ENCODE measurements around the gene PRKCE.

The PRKCE gene

DNA sequence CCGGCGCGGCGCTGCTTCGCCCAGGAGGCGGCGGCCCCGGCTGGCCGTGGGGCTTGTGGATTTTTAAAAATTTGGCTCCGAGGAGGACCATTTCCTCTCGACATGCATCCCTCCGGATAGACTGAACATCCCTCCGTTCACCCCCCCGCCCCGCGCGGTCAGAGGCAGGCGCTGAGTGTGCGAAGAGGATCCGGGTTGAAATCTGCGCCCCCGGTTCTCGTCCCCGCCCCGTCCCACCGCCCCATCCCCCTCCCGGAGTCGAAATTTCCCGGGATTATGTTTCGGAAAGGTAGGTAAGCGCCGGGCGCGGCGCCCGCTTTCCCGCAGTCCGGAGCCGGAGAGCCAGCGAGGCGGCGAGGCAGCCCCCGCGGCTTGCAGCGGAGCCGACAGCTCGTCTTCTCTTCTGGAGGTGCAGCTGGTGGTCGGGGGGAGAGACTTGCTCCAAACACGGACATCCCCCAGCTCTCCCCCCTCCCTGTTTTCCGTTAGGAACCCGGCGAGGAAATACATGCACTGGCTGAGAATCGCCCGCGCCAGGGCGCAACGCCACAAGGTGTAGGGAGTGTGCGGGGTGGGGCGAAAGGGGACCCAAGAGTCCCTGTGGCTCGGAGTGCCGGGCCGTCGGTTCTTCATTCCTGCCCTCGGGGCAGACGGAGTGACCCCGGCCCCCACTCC, at the start of gene PRKCE:
TSS of gene PRKCE (plus strand) at position 261 of the 675 bp plus-strand sequence.
- peak in 1 of 2 donors; percentile 40 for DNase-seq (ENCODE audit: extremely low read depth in 1 of 2, low read depth in 1 of 2)

DNA sequence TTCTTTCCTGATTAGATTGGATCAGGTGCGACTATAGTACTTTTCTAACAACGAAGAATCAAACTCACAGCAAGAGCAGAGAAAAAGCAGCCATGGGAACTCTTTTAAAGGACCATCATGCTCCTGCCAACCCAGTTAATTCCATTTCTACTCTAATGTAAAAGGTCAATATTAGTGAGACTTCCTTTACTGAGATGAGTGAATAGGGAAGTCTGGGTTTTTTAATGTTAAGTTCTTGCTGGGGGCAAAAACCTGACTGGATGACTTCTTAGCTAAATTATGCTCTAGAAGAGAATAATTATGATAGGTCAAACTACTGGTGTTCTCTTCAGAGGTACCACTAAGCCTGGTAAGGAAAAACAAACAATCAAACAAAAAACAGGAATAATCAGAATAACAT, 48.9 kb upstream of the PRKCE start:
- DNase-seq (ENCODE audit: extremely low read depth in 1 of 2, low read depth in 1 of 2) = no peak

DNA sequence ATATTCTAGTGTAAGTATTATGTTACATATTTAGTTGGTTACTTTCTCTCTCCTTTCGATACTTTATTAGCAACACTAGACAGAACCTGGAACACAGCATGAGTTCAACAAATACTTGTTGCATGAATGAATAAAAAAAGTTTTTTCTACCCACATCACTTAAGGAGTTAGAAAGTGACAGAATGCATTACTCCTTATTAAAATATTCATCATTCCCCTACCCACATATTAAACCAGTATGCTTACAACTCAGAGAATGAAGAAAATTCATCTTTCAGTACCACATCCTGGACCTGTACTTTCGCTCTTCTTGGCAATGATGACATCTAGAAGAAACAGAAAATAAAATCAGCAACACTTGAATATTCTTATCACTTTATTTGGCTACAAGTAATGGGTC, 46.4 kb upstream of the PRKCE start:
- no peak for DNase-seq (ENCODE audit: extremely low read depth in 1 of 2, low read depth in 1 of 2)

DNA sequence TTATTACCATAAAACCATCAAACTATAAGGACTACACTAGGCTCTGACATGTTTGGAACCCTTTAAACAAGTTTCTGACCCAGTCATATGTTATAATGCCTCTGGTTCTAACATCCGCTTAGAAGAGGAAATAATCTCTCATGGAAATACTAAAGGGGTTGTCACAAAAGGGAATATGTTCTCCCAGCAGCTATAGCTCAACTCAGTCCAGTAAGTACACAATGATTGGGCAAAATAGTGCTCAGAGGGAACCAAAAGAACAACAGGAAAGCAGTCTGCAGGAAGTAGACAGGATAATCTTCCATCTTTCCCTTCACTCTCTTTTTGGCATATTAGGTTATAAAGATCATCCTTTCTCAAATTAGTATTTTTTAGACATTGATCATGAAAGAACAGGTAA, 44.7 kb upstream of the PRKCE start:
- DNase-seq (ENCODE audit: extremely low read depth in 1 of 2, low read depth in 1 of 2) = no peak

DNA sequence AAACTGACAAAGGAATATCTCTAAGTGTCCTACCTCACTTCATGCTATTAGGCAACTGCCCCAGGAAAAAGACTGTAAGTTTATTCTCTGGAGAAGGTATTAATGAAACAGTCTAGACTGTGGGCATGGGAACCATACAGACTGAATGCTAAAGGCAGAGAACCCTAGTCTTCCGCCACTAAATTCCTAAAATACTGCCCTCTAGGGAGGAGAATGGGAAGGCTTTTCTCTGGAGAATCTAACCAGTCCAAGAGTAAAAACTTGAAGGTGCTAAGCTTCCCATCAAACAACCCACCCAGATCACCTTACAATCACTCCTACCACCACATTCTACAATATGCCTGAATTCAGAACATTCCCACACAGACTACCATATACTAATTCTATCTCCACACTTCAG, 43.8 kb upstream of the PRKCE start:
- no peak for DNase-seq (ENCODE audit: extremely low read depth in 1 of 2, low read depth in 1 of 2)

DNA sequence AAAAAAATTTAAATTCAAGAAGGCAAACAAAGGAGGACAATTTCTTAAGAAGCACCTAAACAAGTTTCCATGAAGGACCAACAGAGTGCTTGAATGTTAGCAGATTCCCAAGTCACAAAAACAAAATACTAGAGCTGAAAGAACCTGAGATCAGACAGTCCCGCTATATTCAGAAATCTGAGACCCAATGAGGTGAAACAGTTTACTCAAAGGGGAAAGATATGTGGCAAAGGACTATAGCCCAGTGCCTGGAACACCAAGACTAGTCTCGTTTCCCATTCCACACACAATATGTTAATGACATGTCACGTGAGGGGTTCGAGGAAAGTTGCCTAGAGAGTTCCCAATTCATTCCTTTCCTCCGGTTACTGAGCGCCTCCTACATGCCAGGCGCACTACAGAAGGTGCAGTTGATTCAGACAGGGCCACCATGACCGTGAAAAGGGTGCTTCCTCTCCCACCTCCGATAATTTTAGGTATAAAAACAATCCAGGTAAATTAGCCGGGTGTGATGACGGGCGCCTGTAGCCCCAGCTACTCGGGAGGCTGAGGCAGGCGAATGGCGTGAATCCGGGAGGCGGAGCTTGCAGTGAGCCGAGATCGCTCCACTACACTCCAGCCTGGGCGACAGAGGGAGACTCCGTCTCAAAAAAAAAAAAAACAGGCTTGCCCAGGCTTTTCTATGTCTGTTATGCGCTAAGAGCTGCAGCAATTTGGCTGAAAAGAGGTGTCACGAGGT, 41.0 kb upstream of the PRKCE start:
- peak; percentile 1 to 7 for DNase-seq (ENCODE audit: extremely low read depth in 1 of 2, low read depth in 1 of 2)

DNA sequence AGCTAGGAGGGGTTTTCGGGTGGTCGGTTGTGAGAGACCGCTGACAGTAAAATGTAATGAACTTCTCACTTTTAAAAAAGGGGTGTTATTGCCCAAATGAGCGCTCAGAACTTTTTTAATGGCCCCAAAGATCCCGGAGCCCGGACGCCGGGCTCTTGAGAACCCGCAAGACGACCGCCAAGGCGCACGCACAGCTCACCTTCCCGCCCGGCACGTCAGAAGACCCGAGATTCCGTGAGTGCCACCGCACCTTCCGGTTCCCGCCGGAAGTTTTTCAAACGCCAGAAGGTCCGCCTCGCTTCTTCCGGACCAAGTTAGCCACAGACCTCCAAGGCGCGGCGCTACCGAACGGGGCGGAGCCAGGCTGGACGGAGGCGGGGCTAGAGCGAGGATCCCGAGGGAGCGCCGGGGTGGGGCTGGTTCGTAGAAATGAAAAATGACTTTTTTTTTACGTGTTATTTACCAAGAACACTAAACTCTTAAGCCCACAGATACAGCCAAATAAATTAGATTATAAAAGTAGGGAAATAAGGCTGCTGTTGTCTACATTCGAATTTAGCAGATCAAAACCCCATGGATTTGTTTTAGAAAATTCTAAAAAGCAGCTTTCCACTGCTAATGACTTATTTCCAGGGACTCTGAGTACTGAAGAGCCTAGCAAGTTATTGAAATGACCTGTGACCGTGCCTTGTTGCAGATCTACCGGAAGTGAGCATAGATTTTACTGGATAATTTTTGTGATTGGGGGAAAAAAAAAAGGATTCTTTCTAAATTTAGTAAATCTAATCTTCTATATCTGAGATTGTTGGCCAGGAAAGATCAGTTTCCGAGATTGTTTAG, 40.2 kb upstream of the PRKCE start, which contains the start of gene SRBD1:
TSS of gene SRBD1 (minus strand) at position 248 of the 840 bp plus-strand sequence. CDS start 5,826 bp downstream, outside the sequence.
- DNase-seq (ENCODE audit: extremely low read depth in 1 of 2, low read depth in 1 of 2) = peak; percentile 64 to 81

DNA sequence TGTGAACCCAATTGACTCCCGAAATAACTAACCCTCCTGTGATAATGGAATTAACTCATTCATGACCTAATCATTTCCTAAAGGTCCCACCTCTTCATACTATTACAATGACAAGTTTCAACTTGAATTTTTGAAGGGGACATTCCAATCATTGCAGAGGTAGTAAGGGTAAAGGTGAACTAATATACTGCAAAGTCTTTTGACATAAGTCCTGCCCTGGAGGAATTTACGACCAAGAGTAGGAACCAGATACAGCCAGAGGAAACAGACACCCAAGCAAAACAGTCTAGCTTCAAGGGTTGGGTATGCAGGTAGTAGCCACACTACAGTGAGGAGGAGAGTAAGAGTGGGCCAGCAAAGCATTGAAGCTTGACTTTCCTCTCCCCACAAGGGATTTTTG, 39.2 kb upstream of the PRKCE start:
- no peak for DNase-seq (ENCODE audit: extremely low read depth in 1 of 2, low read depth in 1 of 2)

DNA sequence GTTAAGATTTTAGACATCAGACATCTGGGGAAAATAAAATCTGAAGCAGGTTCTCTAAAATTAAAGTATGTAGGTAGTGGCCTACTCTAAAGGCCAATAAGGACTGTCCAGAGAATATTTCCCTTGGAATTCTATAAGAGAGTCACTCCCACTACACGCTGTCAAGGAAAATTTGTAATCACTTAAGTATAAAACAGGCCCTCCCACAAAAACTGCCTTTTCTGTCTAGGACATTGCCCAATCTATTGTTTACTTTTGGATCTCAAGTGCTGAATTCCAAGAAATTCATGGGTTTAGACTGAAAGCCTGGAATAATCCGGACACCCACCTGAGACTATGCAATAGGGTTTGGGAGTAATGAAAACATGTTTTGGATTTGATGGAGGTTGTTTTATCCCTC, 38.7 kb upstream of the PRKCE start:
- no peak for DNase-seq (ENCODE audit: extremely low read depth in 1 of 2, low read depth in 1 of 2)

DNA sequence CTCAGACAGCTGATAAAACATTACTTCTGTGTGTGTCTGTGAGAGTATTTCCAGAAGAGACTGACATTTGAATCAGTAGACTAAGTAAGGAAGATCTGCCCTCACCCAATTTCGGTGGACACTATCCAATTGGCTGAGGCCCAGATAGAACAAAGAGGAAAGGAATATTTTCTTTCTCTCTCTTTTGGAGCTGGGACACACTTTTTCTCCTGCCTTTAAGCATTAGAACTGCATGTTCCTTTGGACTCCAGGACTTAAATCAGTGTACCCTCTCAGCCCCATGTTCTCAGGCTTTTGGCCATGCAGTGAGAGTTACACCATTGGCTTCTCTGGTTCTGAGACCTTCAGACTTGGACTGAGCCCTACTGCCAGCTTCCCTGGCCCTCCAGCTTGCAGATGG, 37.1 kb upstream of the PRKCE start:
- no peak for DNase-seq (ENCODE audit: extremely low read depth in 1 of 2, low read depth in 1 of 2)

DNA sequence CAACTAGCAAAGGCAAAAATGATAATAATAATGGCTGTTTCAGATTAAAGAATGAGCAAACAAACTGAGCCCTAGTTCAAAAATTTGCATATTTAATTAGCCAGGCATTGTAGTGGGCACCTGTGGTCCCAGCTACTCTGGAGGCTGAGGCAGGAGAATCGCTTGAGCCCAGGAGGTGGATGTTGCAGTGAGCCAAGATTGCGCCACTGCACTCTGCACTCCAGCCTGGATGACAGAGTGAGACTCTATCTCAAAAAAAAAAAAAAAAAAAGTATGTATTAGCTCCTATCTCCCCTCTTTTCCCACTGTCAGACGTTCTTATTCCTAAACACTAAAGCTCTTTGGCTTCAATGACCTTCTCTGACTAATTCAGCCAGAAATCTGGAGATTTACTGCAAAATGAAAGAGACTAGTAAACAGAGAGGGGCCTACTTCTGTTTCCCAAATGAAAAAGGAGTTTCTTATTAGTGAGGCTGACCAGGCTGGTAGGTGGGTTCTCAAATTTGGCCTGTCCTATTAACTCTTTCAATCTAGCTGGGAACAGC, 36.5 kb upstream of the PRKCE start:
- DNase-seq (ENCODE audit: extremely low read depth in 1 of 2, low read depth in 1 of 2) = no peak

DNA sequence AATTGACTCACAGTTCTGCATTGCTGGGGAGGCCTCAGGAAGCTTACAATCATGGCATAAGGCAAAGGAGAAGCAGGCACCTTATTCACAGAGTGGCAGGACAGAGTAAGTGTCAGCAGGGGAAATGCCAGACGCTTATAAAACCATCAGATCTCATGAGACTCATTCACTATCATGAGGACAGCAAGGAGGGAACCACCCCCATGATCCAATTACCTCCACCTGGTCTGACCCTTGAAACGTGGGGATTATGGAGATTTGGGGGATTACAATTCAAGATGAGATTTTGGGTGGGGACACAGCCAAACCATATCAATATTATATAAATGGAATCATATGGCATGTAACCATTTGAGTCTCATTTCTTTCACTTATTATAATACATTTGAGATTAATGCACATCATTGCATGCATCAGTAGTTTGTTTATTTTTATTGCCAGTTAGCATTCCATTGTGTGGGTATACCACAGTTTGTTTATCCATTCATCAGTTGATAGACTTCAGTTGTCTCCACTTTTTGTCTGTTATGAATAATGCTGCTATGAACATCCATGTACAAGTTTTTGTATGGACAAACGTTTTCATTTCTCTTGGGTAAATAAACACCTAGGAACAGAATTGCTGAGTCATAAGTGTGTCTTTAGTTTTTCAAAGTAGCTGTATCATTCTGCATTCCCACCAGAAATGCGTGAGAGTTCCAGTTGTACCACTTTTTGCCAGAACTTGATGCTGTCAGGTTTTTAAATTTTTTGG, 34.6 kb upstream of the PRKCE start:
- no peak for DNase-seq (ENCODE audit: extremely low read depth in 1 of 2, low read depth in 1 of 2)

DNA sequence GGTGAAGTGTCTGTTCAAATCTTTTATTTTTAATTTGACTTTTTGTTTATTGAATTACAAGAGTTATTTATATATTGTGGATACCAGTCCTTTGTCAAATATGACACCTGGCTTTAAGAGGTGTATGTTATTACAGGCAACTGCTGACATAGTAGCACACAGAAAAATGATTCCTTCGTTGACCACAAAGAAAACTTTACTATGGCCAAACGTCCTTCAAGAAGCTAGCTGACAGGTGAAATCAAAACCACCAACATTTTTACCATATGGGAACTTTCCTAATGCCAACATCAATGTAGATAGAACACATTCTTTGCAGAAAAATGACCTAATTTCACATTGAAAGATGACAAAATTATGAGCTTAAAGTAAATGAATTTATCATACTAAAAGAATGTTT, 34.0 kb upstream of the PRKCE start:
- no peak for DNase-seq (ENCODE audit: extremely low read depth in 1 of 2, low read depth in 1 of 2)

DNA sequence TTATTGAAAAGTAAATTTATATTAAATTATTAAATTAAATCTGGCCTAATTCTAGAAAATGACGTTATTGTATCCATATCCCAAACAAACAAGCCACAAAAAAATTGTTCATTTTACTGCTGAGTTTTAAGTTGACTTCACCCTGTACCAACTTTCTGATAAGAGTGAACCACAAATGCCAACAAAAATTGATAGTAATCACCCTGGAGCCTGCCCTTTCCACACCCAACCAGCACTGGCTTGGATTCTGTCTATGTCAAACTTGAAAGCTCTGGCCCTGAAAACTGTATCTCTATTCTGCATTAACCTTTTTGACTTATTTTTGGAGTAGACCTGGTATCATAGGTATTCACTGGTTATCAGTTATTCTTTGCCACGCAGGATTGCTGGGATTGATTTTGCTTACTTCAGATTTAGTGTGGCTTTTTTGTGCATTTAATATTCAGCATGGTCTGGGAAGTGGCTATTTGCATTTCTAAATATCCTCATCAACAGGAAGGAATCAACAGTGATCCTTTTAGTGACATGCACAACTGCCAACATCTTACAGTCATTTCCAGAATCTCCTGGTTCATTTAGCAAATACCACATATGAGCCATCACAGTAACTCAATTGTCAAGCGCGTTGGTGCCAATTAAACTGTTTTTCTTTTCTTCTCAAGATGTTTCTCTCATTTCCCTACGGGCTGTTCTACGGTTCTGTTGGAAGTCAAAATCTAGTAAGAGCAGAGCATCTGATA, 29.0 kb upstream of the PRKCE start:
- DNase-seq (ENCODE audit: extremely low read depth in 1 of 2, low read depth in 1 of 2) = no peak

DNA sequence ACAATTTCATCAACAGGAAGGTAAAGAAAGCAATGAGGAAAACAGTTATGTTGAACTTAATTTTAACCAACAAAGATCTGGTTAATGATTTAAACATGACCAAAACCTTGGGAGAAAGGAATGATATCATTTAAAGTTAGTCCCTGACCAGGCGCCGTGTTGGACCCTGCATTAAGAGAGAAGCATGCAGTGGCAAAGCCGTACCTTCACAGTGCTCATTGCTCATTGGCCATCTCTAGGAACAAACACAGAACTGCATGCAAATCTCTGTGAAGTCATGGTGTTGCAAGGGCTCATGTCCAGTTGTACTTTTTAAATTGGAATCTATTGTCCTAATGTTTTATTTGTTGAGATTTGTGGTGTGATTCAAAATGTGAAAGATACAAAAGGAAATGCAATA, 28.4 kb upstream of the PRKCE start:
- DNase-seq (ENCODE audit: extremely low read depth in 1 of 2, low read depth in 1 of 2) = no peak

DNA sequence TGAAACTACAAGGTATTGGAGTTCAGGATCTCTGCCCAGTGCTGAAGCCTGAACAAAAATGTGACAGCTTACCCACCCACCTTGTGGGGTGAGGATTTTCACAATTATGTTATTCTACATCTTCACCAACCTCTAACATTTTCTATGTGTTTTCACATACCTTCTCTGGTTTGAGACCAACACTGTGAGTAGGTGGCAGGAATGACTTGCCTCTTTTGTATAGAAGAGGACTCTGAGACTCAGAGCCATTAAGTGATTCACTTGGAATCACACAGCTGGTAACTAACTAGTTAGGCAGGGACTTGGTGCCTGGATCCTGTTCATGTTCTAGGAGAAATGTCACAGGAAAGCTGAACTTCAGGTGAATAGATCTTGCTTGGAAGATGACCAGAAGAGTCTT, 25.7 kb upstream of the PRKCE start:
- DNase-seq (ENCODE audit: extremely low read depth in 1 of 2, low read depth in 1 of 2) = no peak

DNA sequence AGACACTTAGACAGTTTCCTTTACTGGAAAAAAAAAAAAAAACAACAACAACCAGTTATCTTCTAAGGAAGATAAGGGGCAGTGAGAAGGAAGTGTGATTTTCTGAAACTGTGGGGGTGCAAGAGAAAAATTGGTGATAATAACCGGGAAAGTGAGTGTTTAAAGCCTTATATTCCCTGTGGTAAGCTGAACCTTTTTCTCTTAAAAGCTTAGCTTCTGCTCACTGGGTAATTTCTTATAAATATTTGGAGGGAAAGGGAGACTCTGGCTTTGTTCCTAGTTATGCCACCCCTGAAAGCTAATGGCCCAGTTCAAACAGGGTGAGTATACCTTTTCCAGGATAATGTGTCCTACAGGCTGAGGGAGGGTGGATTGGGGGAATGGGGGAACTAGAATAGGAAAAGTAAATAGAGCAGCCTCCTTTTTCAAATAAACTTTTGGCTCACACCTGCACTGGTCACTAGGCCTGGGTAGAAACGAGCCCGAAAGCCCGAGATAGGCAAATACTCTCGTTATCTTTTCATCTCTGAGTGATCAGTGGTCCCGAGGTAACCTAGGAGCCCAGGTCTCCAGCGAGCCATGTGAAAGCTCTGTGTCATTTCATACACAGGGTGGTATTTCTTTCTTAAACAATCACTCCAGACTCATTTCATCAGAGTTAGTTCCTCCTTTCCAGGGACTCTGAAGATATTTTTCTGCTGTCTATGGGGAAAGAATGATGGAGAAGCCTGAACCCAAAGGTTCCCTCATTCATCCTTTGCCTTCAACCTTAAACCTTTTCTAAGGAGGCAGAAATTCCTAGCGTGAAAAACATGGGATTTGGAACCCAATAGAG, 24.9 kb upstream of the PRKCE start:
- DNase-seq (ENCODE audit: extremely low read depth in 1 of 2, low read depth in 1 of 2) = no peak

DNA sequence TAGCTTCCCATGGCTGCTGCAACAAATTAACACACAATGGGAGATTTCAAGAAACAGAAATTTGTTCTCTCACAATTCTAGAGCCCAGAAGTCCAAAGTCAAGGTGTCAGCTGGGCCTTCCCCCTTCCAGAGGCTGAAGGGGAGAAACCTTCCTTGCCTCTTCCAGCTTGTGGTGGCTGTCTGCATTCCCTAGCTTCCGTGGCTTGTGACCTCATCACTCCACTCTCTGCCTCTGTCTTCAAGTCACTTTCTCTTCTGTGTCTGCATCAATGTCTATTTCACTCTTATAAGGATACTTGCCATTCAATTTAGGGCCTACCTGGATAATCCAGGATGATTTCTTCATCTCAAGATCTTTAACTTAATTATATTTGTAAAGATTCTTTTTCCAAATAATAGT, 23.6 kb upstream of the PRKCE start:
- DNase-seq (ENCODE audit: extremely low read depth in 1 of 2, low read depth in 1 of 2) = no peak

DNA sequence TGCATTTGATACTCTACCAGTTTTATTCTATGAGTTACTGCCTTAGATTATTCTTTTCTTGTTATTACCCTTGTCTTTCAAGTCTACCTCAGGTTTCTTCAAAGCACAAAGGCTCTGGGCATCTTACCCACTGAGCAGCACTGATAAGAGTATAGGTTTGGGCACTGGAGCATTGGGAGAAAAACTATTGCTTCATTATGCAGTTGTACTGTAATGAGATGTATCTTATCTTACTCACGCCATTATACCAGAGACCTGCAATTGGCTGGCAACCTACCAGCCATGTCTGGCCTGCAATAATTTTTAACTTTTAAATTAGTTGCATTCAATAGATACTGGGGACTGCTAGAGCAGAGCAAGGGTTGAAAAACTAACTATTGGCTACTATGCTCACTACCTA, 21.5 kb upstream of the PRKCE start:
- no peak for DNase-seq (ENCODE audit: extremely low read depth in 1 of 2, low read depth in 1 of 2)
